GM21576 (cell line): ENCODE data around the gene TAF6L.
"Not testable (repeated sequence)": the region's sequence is repeated elsewhere in the genome, so short reads cannot be mapped to it uniquely, and the experiment has no call there.

Source experiments
- ATAC-seq: cut with Tn5 transposase; IDR thresholded peaks from one replicate; pipeline ENCODE4 v1.9.1; 2021; ENCODE audit warnings: mild to moderate bottlenecking, moderate library complexity; ENCODE audit not compliant: unreplicated experiment

Gene TAF6L, protein sequence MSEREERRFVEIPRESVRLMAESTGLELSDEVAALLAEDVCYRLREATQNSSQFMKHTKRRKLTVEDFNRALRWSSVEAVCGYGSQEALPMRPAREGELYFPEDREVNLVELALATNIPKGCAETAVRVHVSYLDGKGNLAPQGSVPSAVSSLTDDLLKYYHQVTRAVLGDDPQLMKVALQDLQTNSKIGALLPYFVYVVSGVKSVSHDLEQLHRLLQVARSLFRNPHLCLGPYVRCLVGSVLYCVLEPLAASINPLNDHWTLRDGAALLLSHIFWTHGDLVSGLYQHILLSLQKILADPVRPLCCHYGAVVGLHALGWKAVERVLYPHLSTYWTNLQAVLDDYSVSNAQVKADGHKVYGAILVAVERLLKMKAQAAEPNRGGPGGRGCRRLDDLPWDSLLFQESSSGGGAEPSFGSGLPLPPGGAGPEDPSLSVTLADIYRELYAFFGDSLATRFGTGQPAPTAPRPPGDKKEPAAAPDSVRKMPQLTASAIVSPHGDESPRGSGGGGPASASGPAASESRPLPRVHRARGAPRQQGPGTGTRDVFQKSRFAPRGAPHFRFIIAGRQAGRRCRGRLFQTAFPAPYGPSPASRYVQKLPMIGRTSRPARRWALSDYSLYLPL

DNA sequence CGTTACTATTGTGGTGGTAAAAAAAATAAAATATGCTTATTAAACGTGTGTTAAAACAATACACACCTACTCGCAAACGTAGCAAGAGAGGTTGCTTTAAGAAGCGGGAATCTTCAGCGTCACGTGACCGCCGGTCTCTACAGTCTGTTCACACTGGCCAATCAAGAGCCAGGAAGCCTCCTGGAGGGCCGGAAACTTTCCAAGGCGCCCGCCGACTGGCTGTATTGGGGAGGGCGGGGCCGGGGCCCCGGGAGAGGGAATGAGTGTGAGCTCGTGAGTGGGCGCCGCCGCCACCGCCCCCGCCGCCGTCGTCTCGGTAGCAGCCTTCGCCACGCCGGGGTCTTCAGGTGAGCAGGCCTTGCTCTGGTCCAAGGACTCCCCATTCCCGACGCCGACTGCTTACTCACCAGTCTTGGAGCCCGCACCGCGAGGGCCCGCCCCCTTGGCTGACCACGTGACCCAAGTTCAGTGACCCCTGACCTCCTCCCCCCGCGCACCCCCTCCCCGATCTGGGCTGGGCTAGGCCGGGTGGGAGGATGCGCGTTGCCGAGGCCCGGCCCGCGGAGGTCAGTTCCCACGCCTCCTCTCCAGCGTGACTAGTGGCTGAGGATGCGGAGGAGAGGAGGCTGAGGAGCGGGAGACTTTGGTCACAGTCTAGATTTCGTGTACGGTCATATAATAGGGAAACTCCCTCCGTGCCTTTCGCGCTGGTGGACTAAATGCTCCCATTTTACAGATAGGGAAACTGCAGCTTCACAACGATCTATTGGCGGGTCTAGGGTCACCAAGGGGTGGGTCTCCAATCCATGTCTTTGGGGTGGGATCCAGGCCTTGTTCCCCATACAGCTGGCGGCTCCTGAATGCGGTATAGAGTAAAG is at the start of gene TAF6L:
TSS of gene TAF6L (plus strand) at position 253 of the 878 bp plus-strand sequence. CDS start 4,388 bp downstream, outside the sequence.
- peak; percentile 73 for ATAC-seq

DNA sequence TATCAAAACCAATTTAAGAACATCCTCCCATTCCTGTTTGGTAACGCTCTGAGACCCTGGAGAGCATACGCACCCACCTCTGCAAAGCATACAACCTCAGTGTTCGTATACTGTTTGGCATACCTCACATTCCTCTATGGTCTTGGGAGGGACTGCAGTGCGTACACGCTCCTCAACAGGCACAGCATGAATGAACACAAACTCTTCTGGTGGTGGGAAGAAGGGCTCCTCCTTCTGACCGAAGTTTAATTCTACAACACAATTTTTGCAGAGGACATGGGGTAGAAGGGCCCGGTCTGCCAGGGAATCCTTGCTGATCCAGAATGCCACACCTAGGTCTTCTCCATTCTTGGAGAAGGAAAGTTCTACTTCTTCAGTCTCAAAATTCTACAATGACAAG is 49.2 kb upstream of the TAF6L start:
- no peak for ATAC-seq

DNA sequence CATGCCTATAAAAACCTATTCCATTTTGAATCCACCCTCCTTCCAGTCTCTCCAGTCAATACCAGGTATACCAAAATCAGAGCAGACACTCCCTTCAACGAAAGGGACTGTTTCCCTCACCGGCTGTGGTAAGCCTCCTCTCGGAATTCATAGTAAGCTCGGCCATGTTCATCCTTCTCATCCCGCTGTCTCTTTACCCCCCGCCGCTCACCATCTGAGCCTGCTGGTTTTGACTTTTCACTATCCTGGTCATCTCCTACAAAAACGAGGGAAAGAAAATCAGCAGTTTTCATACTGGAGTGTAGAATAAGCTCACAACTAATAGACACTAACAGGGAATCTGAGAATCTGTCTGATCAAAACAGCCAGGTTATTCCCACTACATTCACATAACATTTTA is 47.0 kb upstream of the TAF6L start:
- ATAC-seq, result no peak

DNA sequence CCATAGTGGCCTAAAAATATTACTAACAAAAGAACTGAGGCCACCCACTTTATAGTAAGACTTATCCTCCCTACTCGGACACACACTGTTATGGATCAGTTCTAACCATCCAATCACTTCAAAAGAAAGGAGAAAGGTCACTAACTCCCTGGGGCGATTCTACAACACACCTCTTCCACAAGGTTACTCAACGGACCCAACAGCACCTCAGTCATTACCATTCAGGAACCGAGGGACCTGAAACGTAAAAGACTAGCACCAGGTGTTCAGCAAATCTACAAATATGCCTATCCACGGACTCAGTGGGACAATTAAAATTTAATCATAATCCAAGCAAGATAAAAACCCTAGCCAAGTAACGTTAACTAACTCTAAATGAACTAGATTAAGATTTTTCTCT is 45.5 kb upstream of the TAF6L start:
- ATAC-seq, result no peak

DNA sequence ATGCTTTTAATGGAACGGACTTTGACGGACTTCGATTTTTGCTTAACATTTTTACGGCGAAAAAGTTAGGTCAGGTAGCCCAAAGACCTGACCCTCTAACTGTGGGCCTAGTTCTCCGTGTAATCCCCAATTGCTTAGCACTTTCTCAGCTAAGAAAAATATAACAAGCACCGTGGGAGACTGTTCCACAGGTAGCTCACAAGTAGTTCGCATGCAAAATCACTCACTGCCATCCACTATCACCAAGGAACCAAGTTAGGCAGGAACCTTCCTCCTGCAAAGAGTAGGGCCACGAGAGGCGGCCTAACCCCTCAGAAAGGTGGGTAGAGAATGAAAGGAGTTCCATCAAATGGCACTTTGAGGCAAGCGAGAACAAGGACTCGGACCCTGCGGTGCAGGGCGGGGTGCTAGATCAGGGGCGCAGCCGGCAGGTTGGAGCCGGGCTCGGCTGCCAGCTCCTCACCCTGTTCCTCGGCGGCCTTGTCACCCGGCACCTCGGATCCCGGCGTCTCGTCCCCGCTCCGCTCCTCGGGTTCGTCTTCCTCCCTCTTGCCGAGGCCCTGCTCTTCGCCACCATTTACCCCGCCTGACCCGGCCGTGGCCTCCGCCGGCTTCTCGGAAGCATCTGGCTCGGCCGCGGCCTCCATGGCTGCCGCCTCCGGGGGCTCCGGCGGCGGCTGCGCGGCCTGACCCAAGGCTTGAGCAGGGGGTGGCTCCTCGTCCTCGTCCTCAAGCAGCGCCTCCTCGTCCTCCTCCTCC is 44.9 kb upstream of the TAF6L start:
- ATAC-seq, result peak; percentile 1

DNA sequence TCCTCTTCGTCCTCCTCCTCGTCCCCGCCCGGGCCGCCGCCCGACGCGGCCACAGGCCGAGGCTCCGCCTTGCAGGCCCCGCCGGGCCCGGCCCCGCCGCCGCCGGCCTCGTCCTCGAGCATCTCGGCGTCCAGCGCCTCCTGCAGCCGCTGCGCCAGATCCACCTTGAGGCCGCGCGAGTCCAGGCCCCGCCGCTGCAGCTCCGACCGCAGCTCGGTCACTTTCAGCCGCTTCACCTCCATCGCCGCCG is 44.4 kb upstream of the TAF6L start:
- no peak for ATAC-seq

DNA sequence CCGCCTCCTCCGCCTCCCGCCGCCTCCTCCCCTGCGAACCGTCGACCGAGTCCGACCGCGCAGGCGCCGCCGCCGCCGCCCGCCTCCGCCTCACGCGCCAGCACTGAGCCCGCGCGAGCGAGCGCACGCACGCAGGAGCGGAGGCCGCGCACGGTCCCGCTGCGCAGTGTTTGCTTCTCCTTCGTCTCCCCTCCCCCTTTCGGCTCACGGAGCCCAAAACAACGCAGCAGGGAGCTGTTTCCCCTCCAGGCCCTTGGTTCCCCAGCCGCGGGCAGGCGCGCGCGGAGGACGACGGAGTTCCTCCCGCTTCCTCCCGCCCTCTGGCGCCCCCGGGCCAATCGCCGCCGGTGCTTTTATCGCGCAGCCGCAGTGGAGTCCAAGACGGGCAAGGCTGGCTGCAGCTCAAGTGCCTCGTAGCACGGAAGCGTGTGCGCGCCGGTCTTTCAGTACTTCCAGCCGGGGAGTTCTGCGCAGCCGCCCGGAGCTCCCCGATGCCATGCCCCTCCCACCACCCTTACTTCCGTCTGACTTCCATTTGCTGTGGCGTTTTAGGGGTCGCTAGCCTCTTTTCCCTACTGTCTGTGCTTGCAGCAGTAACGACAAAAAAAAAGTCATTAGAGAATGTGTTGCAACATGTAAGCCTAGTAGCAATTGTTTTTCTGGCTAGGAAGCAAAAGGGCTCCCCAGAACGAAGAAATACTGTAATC is 43.9 kb upstream of the TAF6L start, which contains the start of gene HNRNPUL2:
TSS of gene HNRNPUL2 (minus strand) at position 293 of the 707 bp plus-strand sequence. CDS start 301 bp downstream, outside the sequence.
- ATAC-seq, result peak; percentile 64

DNA sequence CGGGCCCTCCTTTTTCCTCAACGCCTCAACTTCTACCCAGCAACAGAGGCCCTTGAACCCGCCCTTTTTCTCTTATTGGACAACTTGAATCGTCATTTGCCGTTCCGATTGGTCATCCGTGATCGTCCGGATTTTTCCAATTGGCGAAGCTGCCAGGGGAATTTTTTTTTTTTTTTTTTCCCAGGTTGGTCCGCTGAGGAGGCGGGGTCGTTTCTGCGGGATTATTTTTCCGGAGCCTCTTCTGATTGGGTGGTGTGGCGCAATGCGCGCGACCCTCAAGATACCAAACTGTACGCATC is 43.4 kb upstream of the TAF6L start:
- peak; percentile 54 for ATAC-seq

DNA sequence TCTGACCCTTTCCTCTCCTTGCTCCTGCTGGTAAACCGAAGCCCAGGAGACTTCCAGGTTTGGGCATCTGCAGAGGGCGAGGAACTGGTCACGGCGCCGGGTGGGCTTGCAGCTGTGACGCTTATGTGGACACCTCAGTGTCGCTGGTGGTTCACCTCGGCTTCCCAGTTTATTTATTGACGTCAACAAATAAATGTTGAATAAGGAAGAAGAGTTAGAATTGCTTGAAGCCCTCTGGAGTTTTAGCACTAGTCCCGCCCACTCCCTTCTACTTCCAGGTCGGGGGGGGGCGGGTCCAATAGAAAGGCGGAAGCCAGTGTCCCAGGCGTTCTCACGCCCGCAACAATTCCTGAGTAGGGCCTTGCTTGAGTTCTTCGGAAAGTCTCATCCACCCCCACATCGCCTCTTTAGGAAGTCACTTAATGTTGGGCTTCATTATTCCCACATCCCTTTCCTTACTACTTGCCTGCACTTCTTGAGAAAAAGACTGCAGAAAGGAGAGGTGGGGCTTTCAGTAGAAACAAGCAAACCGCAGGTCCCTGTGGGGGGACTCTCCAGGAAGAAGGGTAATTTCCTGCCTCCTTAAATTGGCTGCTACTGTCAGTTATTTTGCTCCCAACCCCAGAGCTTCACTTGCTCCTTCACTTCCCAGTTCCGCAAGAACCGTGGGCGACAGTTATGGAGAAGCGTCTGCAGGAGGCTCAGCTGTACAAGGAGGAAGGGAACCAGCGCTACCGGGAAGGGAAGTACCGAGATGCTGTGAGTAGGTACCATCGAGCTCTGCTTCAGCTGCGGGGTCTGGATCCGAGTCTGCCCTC is 42.8 kb upstream of the TAF6L start, which contains the start of gene TTC9C:
TSS of gene TTC9C (plus strand) at position 316 of the 818 bp plus-strand sequence. CDS start at position 679, 363 bp downstream.
- peak; percentile 16 for ATAC-seq

DNA sequence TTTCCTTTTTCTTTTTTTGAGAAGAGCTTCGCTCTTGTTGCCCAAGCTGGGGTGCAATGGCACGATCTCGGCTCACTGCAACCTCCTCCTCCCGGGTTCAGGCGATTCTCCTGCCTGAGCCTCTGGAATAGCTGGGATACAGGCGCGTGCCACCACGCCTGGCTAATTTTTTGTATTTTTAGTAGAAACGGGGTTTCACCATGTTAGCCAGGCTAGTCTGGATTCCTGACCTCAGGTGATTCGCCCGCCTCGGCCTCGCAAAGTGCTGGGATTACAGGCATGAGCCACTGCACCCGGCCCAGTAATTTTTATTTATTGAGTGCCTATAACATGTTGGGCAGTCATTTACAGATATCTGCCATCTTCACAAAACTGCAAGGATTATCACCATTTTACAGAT is 41.1 kb upstream of the TAF6L start:
- ATAC-seq, result not testable (repeated sequence)

DNA sequence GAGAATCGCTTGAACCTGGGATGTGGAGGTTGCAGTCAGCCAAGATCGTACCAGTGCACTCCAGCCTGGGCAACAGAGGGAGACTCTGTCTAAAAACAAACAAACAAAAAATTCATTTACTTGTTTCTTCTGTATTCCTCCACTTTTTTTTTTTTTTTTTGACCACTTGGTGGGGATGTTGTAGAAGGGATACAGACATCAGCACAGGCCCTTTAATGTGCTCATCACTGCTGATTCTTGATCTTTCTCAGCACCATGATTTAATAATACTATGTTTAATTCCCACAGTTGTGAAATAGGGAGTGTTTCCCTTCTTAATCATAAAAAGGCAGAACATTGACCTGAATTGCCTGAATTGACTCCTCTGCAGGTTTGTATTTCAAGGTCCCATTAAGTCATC is 38.4 kb upstream of the TAF6L start:
- no peak for ATAC-seq

DNA sequence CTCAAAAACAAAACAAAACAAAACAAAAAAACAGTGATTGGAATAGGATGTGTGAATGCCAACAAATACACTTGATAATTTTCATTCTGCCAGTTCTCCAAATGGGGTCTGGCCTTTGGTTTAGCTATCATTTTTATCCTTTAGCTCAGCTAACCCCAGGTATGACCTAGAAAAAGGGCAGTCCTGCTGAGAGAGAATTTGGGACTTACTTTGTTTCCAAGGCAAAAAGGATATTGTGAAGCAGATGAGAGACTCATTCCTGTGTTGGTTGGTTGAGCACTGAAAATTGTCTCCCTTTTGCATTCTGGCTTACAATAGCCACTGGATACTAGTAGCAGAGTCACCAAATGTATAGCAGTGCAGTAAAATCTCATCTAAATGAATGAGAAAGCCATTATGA is 34.0 kb upstream of the TAF6L start:
- no peak for ATAC-seq

DNA sequence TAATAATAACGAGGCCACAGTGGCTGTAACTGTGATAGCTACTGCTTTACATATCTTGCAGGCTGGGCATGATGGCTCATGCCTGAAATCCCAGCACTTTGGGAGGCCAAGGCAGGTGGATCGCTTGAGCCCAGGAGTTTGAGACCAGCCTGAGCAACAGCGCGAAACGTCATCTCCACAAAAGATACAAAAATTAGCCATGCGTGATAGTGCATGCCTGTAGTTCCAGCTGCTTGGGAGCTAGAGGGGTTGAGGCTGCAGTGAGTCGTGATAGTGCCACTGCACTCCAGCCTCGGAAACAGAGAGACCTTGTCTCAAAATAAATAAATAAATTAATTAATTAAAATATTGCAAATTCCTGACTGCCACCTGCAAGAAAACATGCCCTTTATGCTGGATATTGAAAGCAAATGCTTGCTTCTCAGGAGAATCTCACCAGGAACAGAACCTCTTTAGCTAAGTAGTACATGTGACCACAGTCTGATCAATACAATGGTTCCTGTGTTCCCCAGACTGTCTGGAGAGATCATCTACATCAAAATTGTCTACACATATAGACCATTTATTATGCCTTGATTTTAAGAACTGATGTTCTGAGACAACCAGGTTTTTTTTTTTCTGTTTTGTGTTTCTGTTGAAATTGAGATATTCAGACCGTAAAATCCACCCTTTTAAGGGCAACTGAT is 23.6 kb upstream of the TAF6L start:
- ATAC-seq, result no peak

DNA sequence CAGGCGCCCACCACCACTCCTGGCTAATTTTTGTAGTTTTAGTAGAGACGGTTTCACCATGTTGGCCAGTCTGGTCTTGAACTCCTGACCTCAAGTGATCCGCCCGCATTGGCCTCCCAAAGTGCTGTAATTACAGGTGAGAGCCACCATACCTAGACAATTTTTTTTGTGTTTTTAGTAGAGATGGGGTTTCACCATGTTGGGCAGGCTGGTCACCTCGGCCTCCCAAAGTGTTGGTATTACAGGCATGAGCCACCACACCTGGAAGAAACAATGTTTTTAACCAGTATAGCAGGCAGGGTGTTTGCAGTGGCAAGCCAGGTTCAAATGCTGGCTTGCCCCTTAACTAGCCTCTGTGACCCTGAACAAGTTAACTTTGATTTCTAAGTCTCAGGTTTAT is 21.3 kb upstream of the TAF6L start:
- not testable (repeated sequence) for ATAC-seq

DNA sequence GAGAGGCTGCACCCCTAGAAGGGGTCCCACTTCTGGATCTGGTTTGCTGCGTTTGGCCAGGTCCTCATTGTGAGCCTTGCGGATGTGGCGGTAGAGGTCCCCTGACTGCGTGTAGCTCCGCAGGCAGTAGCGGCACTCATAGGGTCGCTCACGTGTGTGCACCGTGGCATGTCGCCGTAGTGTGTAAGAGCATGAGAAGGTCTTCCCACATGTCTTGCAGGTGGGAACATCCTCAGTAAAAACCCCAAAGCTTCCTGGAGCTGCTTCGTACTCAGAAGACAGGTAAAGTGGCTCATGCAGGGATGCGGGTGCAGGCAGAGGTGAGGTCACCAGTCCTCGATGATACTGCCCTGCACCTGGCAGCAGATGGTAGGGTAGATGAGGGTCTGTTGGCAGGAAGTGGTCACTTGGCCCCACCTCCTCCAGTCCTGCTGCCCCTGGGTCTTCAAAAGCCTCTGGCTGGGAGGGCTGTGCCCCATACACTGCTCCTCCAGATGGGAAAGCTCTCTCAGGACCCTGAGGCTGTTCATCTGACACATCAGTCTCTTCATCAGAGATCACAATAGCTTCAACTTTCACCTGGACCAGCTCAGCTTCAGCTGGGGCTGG is 18.9 kb upstream of the TAF6L start:
- ATAC-seq, result no peak

DNA sequence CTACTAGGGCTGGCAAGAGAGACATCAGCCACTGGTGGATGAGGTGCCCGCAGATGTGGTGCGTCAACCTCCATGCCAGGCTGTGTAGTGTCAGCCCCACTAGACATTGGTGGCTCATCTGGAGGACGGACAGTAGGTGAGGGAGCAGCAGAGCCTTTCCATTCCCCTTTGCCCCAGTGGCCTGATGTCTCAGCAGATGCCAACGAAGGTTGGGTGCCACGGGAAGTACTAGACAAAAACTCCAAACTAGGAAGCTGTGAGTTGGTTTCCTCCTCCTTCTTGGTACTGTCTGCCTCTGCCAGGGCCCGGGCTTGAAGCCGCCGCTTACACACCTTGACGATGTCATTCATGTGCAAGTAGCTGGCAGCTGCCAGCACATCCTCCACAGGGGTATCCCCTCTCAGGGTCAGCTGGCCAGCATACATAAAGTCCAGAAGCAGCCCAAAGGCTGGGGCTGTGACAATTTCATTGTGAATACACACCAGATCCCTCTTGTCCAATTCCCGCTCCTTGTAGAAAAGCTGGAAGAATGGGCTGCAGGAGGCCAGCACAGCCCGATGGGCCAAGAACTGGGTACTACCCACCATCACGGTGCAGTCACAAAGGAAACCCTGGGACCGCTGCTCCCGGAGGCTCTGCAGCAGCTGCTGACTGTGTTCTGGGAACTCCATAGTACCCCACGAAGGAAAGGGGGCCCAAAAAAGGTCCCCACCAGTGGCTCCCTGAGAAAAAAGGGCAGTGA is 18.0 kb upstream of the TAF6L start:
- ATAC-seq, result no peak

DNA sequence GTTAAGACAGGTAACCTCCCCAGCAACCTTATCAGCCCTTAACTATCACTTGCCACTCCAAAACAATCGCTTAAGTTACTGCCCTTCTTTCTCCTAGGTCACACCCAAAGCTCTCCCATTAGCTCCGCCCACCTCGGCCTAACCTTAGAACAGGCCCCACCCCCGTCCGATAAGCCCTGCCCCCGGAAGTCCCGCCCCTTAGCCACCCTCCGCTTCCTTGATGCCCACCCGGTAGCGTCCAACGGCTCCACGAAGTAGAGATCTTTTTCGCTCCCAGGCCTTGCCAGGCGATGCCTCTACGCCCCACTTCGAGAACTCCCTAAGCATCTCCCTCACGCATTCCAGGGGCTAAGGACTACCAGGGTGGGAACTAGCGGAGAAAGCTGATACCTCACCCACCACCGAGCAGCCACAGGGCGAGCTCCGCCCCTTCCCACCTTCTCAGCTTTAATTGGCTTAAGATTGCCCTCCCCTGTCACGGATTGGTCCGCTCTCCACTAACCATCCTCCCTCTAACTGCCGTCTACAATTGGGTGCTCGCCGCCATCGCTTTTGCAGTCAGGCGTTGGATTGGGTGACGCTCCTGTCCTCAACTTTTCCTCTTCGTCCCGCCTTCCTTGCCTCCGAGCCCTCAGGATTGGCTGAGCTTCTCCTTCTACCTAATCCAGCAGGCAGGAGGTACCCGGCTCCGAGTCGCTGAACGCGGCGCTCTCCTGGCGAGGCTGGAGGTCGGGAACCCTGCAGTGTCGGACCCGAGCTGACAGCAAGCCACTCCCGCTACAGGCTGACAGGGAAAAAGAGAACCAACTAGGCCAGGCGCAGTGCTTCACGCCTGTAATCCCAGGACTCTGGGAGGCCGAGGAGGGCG is 17.2 kb upstream of the TAF6L start, which contains the start of gene ZBTB3:
TSS of gene ZBTB3 (minus strand) at position 425 of the 868 bp plus-strand sequence. CDS start 496 bp downstream, outside the sequence.
- ATAC-seq, result peak; percentile 95
